HUES64 (cell line): ENCODE results near the gene RBFOX2.

Experiments used
- H3K27ac ChIP-seq: 2 replicates; pipeline ENCODE4 v1.7.0; 2013; ENCODE audit warnings: low read depth, low read length, inconsistent platforms
- H3K27me3 ChIP-seq: 2 replicates; pipeline ENCODE4 v1.6.1; 2013; ENCODE audit warnings: mild to moderate bottlenecking, low read length; ENCODE audit not compliant: insufficient read depth
- H3K36me3 ChIP-seq: 2 replicates; pipeline ENCODE4 v1.6.1; 2013; ENCODE audit warnings: mild to moderate bottlenecking, low read length; ENCODE audit not compliant: insufficient read depth
- H3K4me1 ChIP-seq: 2 replicates; pipeline ENCODE4 v1.6.1; 2013; ENCODE audit warnings: mild to moderate bottlenecking, low read length, moderate library complexity; ENCODE audit not compliant: insufficient read depth
- H3K4me3 ChIP-seq: 2 replicates; pipeline ENCODE4 v1.5.1; 2013; ENCODE audit warnings: mild to moderate bottlenecking, low read length, moderate library complexity
- H3K9ac ChIP-seq: 2 replicates; pipeline ENCODE4 v1.6.1; 2013; ENCODE audit warnings: mild to moderate bottlenecking, low read depth, low read length
- H3K9me3 ChIP-seq: 2 replicates; pipeline ENCODE4 v1.6.1; 2013; ENCODE audit warnings: low read depth, low read length; ENCODE audit not compliant: insufficient read depth
- WGBS: fragments of 150-250, 120-280 bp; methylation state at CpG from one replicate; pipeline ENCODE4 v1.1.7; 2013; ENCODE audit warnings: missing lambda C conversion rate; 5-methylcytosine and 5-hydroxymethylcytosine counted together

The RBFOX2 gene

GRCh38 chr22:35973388-35973787, 55.2 kb downstream of the RBFOX2 start:
- Histone ChIP-seq H3K27me3 (no peaks in the 10 kb centered on the region), H3K4me1 (peaks cover 46% of the 10 kb centered on the region), H3K9ac (no peak overlapping the region), H3K4me3 (no peak overlapping the region), H3K36me3 (no peaks in the 10 kb centered on the region), H3K27ac (no peak overlapping the region), H3K9me3 (no peaks in the 10 kb centered on the region)
- 94% methylated on average over 1 of the region's 1 CpG for WGBS

GRCh38 chr22:35972559-35972958, 56.1 kb downstream of the RBFOX2 start:
- Histone ChIP-seq H3K27me3 (no peaks in the 10 kb centered on the region), H3K4me3 (no peak overlapping the region)

GRCh38 chr22:35971456-35972119, 57.0 kb downstream of the RBFOX2 start:
- Histone ChIP-seq H3K4me1 (peaks cover 46% of the 10 kb centered on the region), H3K9ac (peak overlapping the region; percentile 18; the same call in 1 of the 2 replicates), H3K27ac (no peak overlapping the region), H3K27me3 (no peaks in the 10 kb centered on the region), H3K36me3 (no peaks in the 10 kb centered on the region), H3K4me3 (no peak overlapping the region), H3K9me3 (no peaks in the 10 kb centered on the region)
- WGBS, result 81% methylated on average over 3 of the region's 3 CpGs

More at GRCh38 chr22:35972559-35972958, 56.1 kb downstream of the RBFOX2 start:
- no CpG with 5 or more reads among the region's 1 CpG for WGBS
- Histone ChIP-seq H3K4me1 (peaks cover 46% of the 10 kb centered on the region), H3K9ac (no peak overlapping the region), H3K27ac (peak overlapping the region; percentile 2; the same call in 1 of the 2 replicates), H3K9me3 (no peaks in the 10 kb centered on the region), H3K36me3 (no peaks in the 10 kb centered on the region)

- Histone ChIP-seq H3K4me3 (no peak overlapping the region), H3K36me3 (no peaks in the 10 kb centered on the region), H3K27ac (no peak overlapping the region), H3K27me3 (no peaks in the 10 kb centered on the region), H3K9me3 (no peaks in the 10 kb centered on the region), H3K4me1 (peaks cover 41% of the 10 kb centered on the region), H3K9ac (peak overlapping the region; percentile 18; the same call in 1 of the 2 replicates)
- WGBS, result 92% methylated on average over 4 of the region's 4 CpGs
Measured at GRCh38 chr22:35970616-35971455, 57.8 kb downstream of the RBFOX2 start.

GRCh38 chr22:35967046-35967397, 61.6 kb downstream of the RBFOX2 start:
- Histone ChIP-seq H3K4me1 (peaks cover 25% of the 10 kb centered on the region), H3K4me3 (no peak overlapping the region), H3K27ac (no peak overlapping the region), H3K9ac (no peak overlapping the region), H3K36me3 (no peaks in the 10 kb centered on the region), H3K9me3 (no peaks in the 10 kb centered on the region), H3K27me3 (no peaks in the 10 kb centered on the region)
- 97% methylated on average over 3 of the region's 3 CpGs for WGBS

- Histone ChIP-seq H3K9me3 (no peaks in the 10 kb centered on the region), H3K36me3 (no peaks in the 10 kb centered on the region), H3K27ac (no peak overlapping the region), H3K4me3 (no peak overlapping the region), H3K4me1 (peaks cover 25% of the 10 kb centered on the region), H3K27me3 (no peaks in the 10 kb centered on the region), H3K9ac (no peak overlapping the region)
- WGBS, result 95% methylated on average over 5 of the region's 6 CpGs
Measured at GRCh38 chr22:35966314-35967045, 62.1 kb downstream of the RBFOX2 start.

- H3K27me3 ChIP-seq, result no peaks in the 10 kb centered on the region
- no peak overlapping the region for H3K4me3 ChIP-seq
- H3K27ac ChIP-seq, result no peak overlapping the region
- WGBS, result 96% methylated on average over 7 of the region's 8 CpGs
- H3K36me3 ChIP-seq, result no peaks in the 10 kb centered on the region
- no peaks in the 10 kb centered on the region for H3K9me3 ChIP-seq
- no peak overlapping the region for H3K9ac ChIP-seq
- peaks cover 42% of the 10 kb centered on the region for H3K4me1 ChIP-seq
Measured at GRCh38 chr22:35963237-35963810, 65.3 kb downstream of the RBFOX2 start.

- WGBS, result 43% methylated on average over 5 of the region's 5 CpGs
- Histone ChIP-seq H3K9me3 (no peaks in the 10 kb centered on the region), H3K4me3 (peak overlapping the region; percentile 42), H3K27ac (peak overlapping the region; percentile 78), H3K27me3 (no peaks in the 10 kb centered on the region), H3K4me1 (peaks cover 47% of the 10 kb centered on the region), H3K9ac (peak overlapping the region; percentile 59), H3K36me3 (no peaks in the 10 kb centered on the region)
Measured at GRCh38 chr22:35961480-35962295, 66.9 kb downstream of the RBFOX2 start.

GRCh38 chr22:35960854-35961253, 67.8 kb downstream of the RBFOX2 start:
- no peaks in the 10 kb centered on the region for H3K27me3 ChIP-seq
- WGBS, result 100% methylated on average over 2 of the region's 2 CpGs
- peak overlapping the region; percentile 8; the same call in 1 of the 2 replicates for H3K27ac ChIP-seq
- H3K4me1 ChIP-seq, result peaks cover 47% of the 10 kb centered on the region
- no peaks in the 10 kb centered on the region for H3K9me3 ChIP-seq
- peak overlapping the region; percentile 46; the same call in 1 of the 2 replicates for H3K9ac ChIP-seq
- H3K4me3 ChIP-seq, result 0 out of 2 replicates have a peak overlapping the region, but pooled peaks have one; percentile 6
- no peaks in the 10 kb centered on the region for H3K36me3 ChIP-seq

GRCh38 chr22:35959121-35959800, 69.4 kb downstream of the RBFOX2 start:
- WGBS, result 95% methylated on average over 5 of the region's 5 CpGs
- no peaks in the 10 kb centered on the region for H3K9me3 ChIP-seq
- no peaks in the 10 kb centered on the region for H3K27me3 ChIP-seq
- H3K9ac ChIP-seq, result no peak overlapping the region
- H3K27ac ChIP-seq, result no peak overlapping the region
- H3K4me1 ChIP-seq, result peaks cover 54% of the 10 kb centered on the region
- no peak overlapping the region for H3K4me3 ChIP-seq
- H3K36me3 ChIP-seq, result no peaks in the 10 kb centered on the region
